GM23338 (cell line): ENCODE results near the gene BEST1. TPM values are rescaled to one million over a fixed set of nuclear protein-coding genes. Genes with fewer than 3 reads are reported as not detected.

ENCODE experiments used
- polyA plus RNA-seq: library from polyadenylated mRNA; unstranded; fragments of >200 nt; fragmentation: Nextera tagmentation; extraction: Ambion mirVana; gene quantifications from 2 replicates; pipeline ENCODE4 v1.2.1, GENCODE V29; 2016
- small RNA-seq: library from RNA; depleted of rRNA; stranded (forward); fragments of <200 nt; gene quantifications from one replicate; pipeline ENCODE3, GENCODE V24; 2014; ENCODE audit warnings: low replicate concordance
- total RNA-seq: library from RNA; depleted of rRNA; stranded (reverse); fragments of >200 nt; shearing (Covaris generic); gene quantifications from 2 replicates; pipeline ENCODE4 v1.2.3, GENCODE V29; 2014; rRNA removed

BEST1 gene
- total and polyA plus RNA-seq, 2 experiments from 2014 or later, result 0.35 to 0.44 TPM

Small RNA genes within 50 kb of the gene (small RNA-seq; reads per million reads assigned to genes)
- not detected for gene RNU6-1243P

Other genes with a start within 250 kb of the BEST1 start
- 5.0 and 5.5 TPM in 2 replicates for gene MYRF, start 197.7 kb upstream of the BEST1 start, total RNA-seq
- gene MYRF, start 197.7 kb upstream of the BEST1 start, polyA plus RNA-seq, result 1.9 and 2.2 TPM in 2 replicates
- gene TMEM258, start 157.8 kb upstream of the BEST1 start, total RNA-seq, result 71.3 and 73.3 TPM in 2 replicates
- 519 and 553 TPM in 2 replicates for gene TMEM258, start 157.8 kb upstream of the BEST1 start, polyA plus RNA-seq
- 89.0 and 96.3 TPM in 2 replicates for gene FEN1, start 157.4 kb upstream of the BEST1 start, total RNA-seq
- gene FEN1, start 157.4 kb upstream of the BEST1 start, polyA plus RNA-seq, result 78.8 and 85.1 TPM in 2 replicates
- 103 and 119 TPM in 2 replicates for gene FADS1, start 133.3 kb upstream of the BEST1 start, total RNA-seq
- 67.6 and 74.9 TPM in 2 replicates for gene FADS1, start 133.3 kb upstream of the BEST1 start, polyA plus RNA-seq
- 354 and 392 TPM in 2 replicates for gene FADS2, start 122.1 kb upstream of the BEST1 start, total RNA-seq
- gene FADS2, start 122.1 kb upstream of the BEST1 start, polyA plus RNA-seq, result 124 and 126 TPM in 2 replicates
- gene FADS3, start 58.8 kb upstream of the BEST1 start, total RNA-seq, result 73.5 and 91.4 TPM in 2 replicates
- 44.4 and 44.6 TPM in 2 replicates for gene FADS3, start 58.8 kb upstream of the BEST1 start, polyA plus RNA-seq
- gene RAB3IL1, start 32.8 kb upstream of the BEST1 start, total RNA-seq, result 2.7 and 4.0 TPM in 2 replicates
- 3.4 and 3.9 TPM in 2 replicates for gene RAB3IL1, start 32.8 kb upstream of the BEST1 start, polyA plus RNA-seq
- gene FTH1, start 17.3 kb downstream of the BEST1 start, total RNA-seq, result 718 and 839 TPM in 2 replicates
- 2,531 and 2,750 TPM in 2 replicates for gene FTH1, start 17.3 kb downstream of the BEST1 start, polyA plus RNA-seq
- 115 and 131 TPM in 2 replicates for gene INCENP, start 173.7 kb downstream of the BEST1 start, total RNA-seq
- gene INCENP, start 173.7 kb downstream of the BEST1 start, polyA plus RNA-seq, result 35.6 and 41.3 TPM in 2 replicates
- not detected in 2 replicates for gene SCGB1D1, start 239.9 kb downstream of the BEST1 start, total RNA-seq
- gene SCGB1D1, start 239.9 kb downstream of the BEST1 start, polyA plus RNA-seq, result not detected in 2 replicates